A204.1 (cell line): Measurements from ENCODE around the gene BORCS5.

Experiments used
- FAIRE-seq: peaks from 2 replicates; lab custom pipeline; 2012; peaks lifted over from hg19 to GRCh38; lab: Jason Lieb, UNC

BORCS5 gene

GRCh38 chr12:12353807-12354206 lies 3.1 kb upstream of the BORCS5 start:
- FAIRE-seq, result no peak

- FAIRE-seq, result no peak
These were observed 397 bp upstream of the BORCS5 start for GRCh38 chr12:12356467-12356895.

DNA sequence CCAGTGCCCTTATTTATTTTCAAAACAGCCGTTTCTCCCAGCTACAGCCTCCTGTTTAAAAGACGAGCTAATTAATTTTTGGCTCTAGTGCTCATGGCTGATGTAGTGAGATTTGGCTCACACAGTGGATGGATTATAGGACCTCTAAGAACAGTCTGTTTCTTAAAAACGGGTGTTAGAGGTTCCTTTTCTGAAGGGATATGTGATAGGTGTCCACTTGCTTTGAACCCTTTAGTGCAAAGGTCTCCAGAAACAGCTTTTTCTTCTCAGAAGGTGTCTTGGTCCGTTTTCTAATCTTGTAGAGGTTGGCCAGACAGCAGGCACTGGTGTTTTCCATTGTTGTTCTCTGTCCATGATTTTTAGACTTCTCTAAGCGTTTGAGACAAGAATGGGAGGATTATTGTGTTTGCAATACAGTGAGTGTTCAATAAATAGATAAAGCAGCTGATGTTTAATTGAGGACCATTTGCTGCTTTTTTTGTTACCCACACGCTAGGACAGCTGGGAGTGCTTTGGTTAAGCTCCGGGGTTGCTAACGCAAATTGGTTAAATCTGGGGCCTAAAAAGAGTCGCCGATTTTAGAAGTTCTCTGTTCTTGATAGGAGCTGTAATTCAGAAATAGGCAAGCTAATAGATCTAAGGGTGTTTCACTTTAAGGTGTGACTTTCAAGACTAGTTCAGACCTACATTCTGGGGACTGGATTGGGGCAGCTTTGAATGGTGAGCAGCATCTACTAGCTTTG lies 1.0 kb downstream of the BORCS5 start:
- no peak for FAIRE-seq

- no peak for FAIRE-seq
These were observed 1.6 kb downstream of the BORCS5 start for GRCh38 chr12:12358528-12358927.

GRCh38 chr12:12364787-12365445 lies 8.0 kb downstream of the BORCS5 start:
- FAIRE-seq, result no peak

- no peak for FAIRE-seq
These were observed 8.5 kb downstream of the BORCS5 start for GRCh38 chr12:12365446-12365802.

DNA sequence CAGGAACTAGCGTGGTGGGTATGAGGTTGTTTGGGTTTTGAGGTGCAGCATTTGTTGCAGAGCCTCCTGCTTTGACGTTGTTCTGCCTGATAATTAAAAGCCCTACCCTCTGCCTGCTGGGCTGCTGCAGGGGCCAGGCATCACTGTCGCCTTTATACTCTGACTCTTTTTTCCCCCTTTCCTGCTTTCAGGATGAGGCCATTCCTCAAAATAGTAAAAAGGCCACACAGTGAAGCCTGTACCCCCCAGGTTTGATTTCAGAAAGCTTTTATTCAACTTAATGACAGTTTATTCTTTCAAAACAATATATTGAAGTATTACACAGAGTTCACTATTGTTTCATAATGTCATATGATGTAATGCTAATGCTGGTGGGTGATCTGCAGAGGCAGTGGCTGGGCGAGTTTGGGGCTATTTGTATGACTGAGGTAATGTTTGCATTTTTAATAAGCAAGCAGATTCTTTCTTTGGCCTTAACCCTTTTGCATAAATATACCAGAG lies 9.1 kb downstream of the BORCS5 start:
- no peak for FAIRE-seq

GRCh38 chr12:12366701-12367481 lies 10.0 kb downstream of the BORCS5 start:
- FAIRE-seq, result no peak

- no peak for FAIRE-seq
These were observed 10.7 kb downstream of the BORCS5 start for GRCh38 chr12:12367482-12367998.

GRCh38 chr12:12372946-12373722 lies 16.3 kb downstream of the BORCS5 start:
- no peak for FAIRE-seq

DNA sequence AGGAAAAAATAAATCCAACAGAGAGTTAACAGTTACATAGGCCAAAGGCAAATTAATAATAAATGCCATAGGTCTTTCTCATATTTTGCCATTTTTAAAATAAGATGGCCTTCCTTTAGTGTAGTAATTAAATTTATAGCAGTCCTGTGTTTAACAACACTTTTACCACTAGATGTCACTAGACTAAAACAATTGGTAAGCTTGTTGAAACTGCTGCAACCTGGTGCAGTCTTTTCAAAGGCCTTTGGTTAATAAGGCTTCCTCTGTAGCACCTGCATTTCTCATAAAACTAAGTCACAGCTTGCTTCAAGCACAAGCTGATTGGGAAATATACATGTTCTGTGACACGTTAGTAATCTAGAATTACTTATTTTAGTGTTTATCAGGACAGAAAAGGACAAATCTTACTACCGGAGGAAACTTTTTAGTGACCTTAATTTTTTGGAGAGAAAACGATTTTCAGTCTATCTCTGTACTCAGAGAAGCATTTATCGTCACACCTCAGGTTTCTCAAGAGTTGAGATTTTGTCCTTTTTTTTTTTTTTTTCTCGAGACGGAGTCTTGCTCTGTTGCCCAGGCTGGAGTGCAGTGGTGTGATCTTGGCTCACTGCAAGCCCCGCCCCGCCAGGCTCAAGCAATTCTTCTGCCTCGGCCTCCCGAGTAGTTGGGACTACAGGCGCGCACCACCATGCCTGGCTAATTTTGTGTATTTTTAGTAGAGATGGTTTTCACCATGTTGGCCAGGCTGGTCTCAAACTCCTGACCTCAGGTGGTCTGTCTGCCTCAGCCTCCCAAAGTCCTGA lies 20.0 kb downstream of the BORCS5 start:
- FAIRE-seq, result peak; percentile 97

- FAIRE-seq, result no peak
These were observed 21.7 kb downstream of the BORCS5 start for GRCh38 chr12:12378616-12379015.

- FAIRE-seq, result no peak
These were observed 23.2 kb downstream of the BORCS5 start for GRCh38 chr12:12379831-12380730.

GRCh38 chr12:12380949-12381593 lies 24.2 kb downstream of the BORCS5 start:
- no peak for FAIRE-seq

DNA sequence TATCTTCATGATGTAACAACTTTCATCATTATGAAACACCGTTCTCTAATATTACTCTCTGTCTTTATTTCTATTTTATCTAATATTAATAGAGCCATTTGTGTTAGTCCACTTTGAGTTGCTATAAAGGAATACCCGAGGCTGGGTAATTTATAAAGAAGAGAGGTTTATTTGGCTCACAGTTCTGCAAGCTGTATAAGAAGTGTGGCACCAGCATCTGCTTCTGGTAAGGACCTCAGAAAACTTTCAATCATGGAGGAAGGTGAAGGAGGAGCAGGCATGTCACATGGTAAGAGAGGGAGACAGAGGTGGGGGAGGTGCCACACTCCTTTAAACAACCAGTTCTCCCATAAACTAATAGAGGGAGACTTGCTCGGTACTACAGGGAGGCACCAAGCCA lies 25.1 kb downstream of the BORCS5 start:
- FAIRE-seq, result no peak

GRCh38 chr12:12384571-12385340 lies 27.9 kb downstream of the BORCS5 start:
- no peak for FAIRE-seq

DNA sequence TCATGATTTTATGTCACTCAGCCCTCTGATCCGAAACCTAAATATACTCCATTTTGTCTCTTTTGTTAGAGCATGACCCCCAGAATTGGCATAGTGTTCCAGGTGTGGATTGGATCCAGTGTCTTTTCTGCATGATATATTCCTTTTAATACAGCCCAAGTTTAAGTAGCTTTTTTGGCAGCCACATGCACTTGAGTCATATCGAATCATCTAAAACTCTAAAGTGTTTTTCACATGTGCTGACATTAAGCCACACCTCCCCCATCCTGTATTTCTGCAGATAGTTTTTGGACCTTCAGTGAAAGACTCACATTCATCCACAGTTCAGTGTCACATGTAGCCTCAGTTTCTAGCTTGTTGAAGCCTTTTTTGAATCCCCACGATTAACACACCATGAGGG lies 30.6 kb downstream of the BORCS5 start:
- no peak for FAIRE-seq

DNA sequence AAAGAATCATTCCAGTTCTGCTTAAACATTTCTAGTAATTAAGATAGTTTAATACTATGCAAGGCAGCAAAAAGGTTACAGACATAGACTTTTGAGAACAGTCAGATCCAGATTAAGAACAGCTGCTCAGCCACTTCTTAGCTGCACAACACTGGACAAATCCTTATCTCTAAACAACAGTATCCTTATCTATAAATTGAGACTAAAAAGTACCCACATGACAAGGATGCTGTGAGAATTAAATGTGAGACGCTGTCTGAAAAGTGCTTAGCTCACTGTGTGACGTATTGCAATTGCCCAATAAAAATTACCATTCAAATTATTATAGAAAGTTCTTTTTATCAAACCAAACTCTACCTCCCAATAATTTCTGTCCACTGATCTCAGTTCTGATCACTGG lies 35.5 kb downstream of the BORCS5 start:
- no peak for FAIRE-seq

DNA sequence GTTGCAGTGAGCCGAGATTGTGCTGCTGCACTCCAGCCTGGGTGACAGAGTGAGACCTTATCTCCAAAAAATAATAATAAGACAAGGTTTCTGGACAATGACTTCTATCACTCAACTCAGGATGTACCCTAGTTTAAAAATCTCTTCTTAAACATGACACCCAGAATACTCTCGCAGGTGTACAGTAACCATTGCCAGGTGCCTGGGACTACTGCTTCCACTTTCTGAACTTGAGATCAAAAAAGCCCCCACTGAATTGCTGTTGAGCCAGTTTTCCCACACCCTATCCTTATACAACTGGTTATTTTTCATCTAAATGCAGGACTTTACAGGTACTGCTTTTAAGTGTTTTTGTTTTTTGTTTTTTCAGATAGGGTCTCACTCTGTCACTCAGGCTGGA lies 36.3 kb downstream of the BORCS5 start:
- FAIRE-seq, result no peak
